ENCODE data around the gene SULT4A1. TPM values are rescaled to one million over a fixed set of nuclear protein-coding genes. Genes with fewer than 3 reads are reported as not detected.

SULT4A1 gene
- total RNA-seq, 4 donors from 2014 or later = not detected

DNA sequence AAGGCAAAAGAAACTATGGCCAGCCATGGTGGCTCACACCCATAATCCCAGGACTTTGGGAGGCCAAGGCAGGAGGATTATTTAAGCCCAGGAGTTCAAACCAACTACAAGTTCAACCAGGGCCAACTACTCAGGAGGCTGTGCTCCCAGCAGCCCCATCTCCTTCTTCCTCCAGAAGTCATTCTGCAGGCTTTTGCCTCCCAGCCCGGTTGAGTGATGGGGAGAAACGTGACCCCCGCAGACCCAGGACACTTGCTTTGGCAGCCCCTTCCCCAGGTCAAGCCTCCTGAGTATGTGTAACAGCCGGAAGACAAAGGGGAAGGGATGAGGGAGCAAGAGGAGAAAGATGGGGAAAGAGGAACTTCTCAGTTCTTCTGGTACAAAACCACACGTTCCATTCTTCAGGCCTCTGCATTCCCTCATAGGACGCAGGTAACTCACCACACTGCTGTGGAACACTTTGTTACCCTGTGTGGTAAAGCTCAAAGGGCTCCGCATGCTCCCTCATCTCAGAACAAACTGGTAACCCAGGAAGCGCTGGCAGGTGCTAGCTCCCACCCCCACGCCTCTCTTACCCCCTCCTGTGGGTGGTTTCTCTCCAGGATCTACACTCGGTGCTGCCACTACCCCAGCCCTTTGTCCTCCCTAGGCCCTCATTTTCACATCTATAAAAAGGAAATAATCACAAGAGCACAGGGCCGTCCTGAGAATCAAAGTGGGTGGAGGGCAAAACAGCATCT is 4.0 kb downstream of the SULT4A1 start:
- intact Hi-C loops (cut with DNase I) = no loop called here
- no peak for DNase-seq
- H3K4me3 ChIP-seq (replicated peaks in 1 of 3) = no peak overlapping the region
- WGBS, 2 donors = 79 to 80% methylated on average over 11 of the region's 11 CpGs
- H3K4me1 ChIP-seq = no peaks in the 10 kb centered on the region
- no peaks in the 10 kb centered on the region for H3K36me3 ChIP-seq
- H3K27ac ChIP-seq = no peak overlapping the region
- H3K27me3 ChIP-seq = peaks cover 3% of the 10 kb centered on the region
- H3K9me3 ChIP-seq = no peaks in the 10 kb centered on the region
- TF ChIP-seq, protein P1, sequence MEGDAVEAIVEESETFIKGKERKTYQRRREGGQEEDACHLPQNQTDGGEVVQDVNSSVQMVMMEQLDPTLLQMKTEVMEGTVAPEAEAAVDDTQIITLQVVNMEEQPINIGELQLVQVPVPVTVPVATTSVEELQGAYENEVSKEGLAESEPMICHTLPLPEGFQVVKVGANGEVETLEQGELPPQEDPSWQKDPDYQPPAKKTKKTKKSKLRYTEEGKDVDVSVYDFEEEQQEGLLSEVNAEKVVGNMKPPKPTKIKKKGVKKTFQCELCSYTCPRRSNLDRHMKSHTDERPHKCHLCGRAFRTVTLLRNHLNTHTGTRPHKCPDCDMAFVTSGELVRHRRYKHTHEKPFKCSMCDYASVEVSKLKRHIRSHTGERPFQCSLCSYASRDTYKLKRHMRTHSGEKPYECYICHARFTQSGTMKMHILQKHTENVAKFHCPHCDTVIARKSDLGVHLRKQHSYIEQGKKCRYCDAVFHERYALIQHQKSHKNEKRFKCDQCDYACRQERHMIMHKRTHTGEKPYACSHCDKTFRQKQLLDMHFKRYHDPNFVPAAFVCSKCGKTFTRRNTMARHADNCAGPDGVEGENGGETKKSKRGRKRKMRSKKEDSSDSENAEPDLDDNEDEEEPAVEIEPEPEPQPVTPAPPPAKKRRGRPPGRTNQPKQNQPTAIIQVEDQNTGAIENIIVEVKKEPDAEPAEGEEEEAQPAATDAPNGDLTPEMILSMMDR (IDR thresholded peaks at IDR 0.05) = no peak
- TF ChIP-seq POLR2A (IDR thresholded peaks at IDR 0.05) = no peak

DNA sequence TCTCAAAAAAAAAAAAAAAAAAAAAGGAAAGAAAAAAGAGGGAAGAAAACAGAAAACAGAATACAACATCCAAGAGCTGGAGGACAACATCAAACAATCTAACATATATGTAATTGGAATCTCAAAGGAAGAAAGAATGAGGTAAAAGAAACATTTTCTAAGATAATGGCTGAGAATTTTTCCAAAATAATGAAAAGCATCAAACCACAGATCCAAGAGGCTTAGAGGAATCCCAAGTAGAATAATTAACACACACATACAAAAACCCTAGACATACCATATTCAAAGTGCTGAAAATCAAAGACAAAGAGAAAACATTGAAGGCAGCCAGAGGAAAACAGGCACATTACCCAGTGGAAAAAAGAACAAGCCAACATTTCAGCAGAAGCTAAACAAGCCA is 4.9 kb downstream of the SULT4A1 start:
- DNase-seq = no peak
- no peaks in the 10 kb centered on the region for H3K36me3 ChIP-seq
- no peaks in the 10 kb centered on the region for H3K9me3 ChIP-seq
- H3K27me3 ChIP-seq = peaks cover 3% of the 10 kb centered on the region
- TF ChIP-seq POLR2A (IDR thresholded peaks at IDR 0.05) = no peak
- TF ChIP-seq, protein P1 (IDR thresholded peaks at IDR 0.05) = no peak
- no peak overlapping the region for H3K27ac ChIP-seq
- H3K4me3 ChIP-seq (replicated peaks in 1 of 3) = no peak overlapping the region
- intact Hi-C loops (cut with DNase I) = no loop called here
- no peaks in the 10 kb centered on the region for H3K4me1 ChIP-seq

DNA sequence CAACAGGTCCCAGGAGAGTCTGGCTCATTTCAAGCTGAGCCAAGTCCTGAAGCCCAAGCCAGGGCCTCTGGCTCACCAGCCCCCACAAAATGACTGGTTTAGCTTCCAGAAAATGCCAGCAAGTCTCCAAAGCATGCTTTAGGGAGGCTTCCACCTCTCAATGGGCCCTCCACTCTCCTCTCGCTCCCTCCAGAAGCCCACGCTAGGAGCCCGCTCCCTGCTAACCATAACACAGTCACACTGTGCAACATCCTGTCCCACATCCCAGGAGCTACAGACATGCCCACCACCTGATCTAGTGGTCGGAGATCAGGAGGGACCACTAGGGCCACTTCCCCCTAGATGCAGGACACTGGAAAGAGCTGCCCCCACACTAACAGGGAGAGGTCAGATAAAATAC is 6.9 kb downstream of the SULT4A1 start:
- TF ChIP-seq POLR2A (IDR thresholded peaks at IDR 0.05) = no peak
- TF ChIP-seq, protein P1 (IDR thresholded peaks at IDR 0.05) = no peak
- H3K27ac ChIP-seq = no peak overlapping the region
- intact Hi-C loops (cut with DNase I) = no loop called here
- H3K27me3 ChIP-seq = no peaks in the 10 kb centered on the region
- H3K4me3 ChIP-seq (replicated peaks in 1 of 3) = no peak overlapping the region
- H3K4me1 ChIP-seq = no peaks in the 10 kb centered on the region
- no peak for DNase-seq
- 87 to 91% methylated on average over 4 of the region's 4 CpGs for WGBS, 2 donors
- no peaks in the 10 kb centered on the region for H3K36me3 ChIP-seq
- no peaks in the 10 kb centered on the region for H3K9me3 ChIP-seq

DNA sequence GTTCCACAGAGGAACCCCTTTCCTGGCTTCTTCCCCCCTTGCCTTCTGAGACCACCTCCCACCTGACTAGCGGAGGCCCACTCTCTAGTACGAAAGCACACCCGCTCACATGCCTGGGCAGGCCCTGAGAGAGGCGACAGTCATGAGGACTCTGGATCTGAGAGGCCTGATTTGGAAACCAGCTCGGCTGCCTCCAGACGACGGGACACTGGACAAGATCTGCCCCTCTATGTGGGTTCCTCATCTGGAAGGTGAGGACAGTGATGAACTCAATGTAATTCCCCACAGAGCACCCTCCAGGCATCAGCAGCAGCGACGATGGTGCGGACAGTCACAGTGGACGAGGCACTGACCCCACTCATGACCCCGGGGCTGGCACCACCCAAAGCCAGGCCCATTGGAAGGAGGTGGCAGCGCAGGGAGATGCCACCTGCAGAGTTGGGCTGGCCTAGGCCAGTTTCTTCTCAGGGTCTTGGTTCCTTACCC is 7.5 kb downstream of the SULT4A1 start:
- no peaks in the 10 kb centered on the region for H3K36me3 ChIP-seq
- no peaks in the 10 kb centered on the region for H3K9me3 ChIP-seq
- intact Hi-C loops (cut with DNase I) = no loop called here
- no peaks in the 10 kb centered on the region for H3K27me3 ChIP-seq
- H3K27ac ChIP-seq = no peak overlapping the region
- DNase-seq = no peak
- no peaks in the 10 kb centered on the region for H3K4me1 ChIP-seq
- no peak overlapping the region for H3K4me3 ChIP-seq (replicated peaks in 1 of 3)
- TF ChIP-seq, protein P1 (IDR thresholded peaks at IDR 0.05) = no peak
- no peak for TF ChIP-seq POLR2A (IDR thresholded peaks at IDR 0.05)
- WGBS, 2 donors = 92 to 96% methylated on average over 12 to 13 of the region's 13 CpGs

DNA sequence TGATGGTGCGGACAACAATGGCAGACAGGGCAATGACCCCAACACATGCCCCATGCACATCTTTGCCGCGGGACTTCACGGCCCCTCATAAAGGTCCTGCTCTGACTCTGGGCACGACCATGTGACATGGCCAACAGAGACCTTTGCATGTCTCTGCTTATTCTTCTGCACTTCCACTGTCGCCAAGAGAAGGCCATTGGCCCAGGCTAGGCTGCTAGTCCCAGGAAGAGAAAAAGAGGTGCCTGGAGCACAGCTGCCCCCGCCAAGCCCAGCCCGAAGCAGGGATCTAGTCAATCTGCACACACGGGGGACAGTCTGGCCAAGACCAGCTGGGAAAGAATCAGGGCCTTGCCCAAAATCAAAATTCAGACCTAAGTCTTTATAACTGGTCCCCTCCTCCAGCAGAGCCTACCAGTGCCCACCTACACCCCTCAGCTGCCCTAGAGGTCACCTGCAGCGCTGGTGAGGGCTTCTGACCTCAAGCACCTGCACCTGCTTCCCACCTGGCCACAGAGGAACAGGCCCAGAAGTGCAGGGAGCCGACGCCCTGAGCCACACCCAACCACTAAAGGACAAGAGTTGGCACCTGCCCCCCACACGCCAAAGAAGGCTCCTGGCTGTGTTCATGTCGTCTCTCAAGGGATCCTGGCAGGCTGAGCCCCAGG is 8.1 kb downstream of the SULT4A1 start:
- H3K36me3 ChIP-seq = no peaks in the 10 kb centered on the region
- intact Hi-C loops (cut with DNase I) = no loop called here
- TF ChIP-seq, protein P1 (IDR thresholded peaks at IDR 0.05) = no peak
- no peak for TF ChIP-seq POLR2A (IDR thresholded peaks at IDR 0.05)
- H3K27ac ChIP-seq = no peak overlapping the region
- no peaks in the 10 kb centered on the region for H3K27me3 ChIP-seq
- no peak for DNase-seq
- 84 to 90% methylated on average over 13 to 14 of the region's 14 CpGs for WGBS, 2 donors
- H3K4me1 ChIP-seq = no peaks in the 10 kb centered on the region
- no peak overlapping the region for H3K4me3 ChIP-seq (replicated peaks in 1 of 3)
- H3K9me3 ChIP-seq = no peaks in the 10 kb centered on the region

All from thyroid gland (tissue), 4 donors.